Femur (tissue), 1 donor: ENCODE data around the gene GRID2IP.

Source experiments
- DNase-seq: peaks from one replicate; pipeline ENCODE4 v3.0.0-alpha.2; 2017

GRID2IP gene

DNA sequence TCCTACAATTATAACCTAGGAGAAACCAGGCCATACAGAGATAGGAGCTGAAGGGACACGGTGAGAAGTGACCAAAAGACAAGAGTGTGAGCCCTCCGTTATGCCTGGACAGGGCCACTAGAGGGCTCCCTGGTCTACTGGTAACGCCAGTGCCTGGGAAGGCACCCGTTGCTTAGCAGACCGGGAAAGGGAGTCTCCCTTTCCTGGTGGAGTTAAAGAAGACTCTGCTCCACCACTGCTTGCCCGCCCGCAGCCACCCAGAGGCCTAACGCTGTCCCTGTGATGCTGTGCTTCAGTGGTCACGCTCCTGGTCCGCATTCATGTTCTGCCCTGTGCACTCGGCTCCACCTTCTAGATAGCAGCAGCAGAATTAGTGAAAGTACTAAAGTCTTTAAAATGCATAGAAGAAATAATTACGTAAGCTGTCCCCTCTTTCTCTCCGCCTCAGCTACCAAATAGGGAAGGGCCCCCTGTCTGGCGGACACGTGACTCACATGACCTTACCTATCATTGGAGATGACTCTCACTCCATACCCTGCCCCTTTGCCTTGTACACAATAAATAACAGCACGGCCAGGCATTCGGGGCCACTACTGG, 34.8 kb downstream of the GRID2IP start:
- peak; percentile 87 for DNase-seq

DNA sequence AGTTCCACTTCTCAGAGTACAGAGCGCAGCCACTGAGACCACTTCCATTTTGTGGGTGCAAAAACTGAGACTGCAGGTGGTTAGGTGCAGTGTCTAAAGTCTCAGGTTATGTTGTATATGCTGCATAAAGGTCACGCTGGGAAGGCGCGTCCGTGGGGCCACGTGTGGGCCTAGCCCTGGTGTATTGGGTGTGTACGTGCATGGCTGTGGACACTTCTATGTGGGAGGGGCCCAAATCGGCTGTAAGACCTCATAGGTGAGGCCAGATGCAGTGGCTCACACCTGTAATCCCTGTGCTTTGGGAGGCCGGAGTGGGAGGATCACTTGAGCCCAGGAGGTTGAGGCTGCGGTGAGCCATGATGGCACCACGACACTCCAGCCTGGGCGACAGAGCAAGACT, 37.7 kb downstream of the GRID2IP start:
- no peak for DNase-seq

DNA sequence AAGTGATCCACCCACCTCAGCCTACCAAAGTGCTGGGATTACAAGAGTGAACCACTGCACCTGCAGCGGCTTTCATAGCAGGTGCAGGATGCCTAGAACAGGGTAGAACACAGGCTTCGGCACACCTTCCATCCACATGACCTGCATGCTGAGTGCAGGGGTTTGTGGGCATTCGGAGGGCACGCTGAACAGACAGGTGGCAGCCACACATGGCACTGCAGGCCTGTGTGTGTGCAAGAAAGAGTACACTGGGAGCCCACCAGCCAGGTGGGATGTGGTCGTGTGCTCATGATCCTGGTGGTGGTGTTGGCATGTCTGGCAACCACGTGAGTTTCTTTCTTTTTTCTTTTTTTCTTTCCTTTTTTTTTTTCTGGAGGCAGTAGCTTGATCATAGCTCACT, 38.4 kb downstream of the GRID2IP start:
- no peak for DNase-seq

- no peak for DNase-seq
Measured at GRCh38 chr7:6510476-6511133, 40.7 kb downstream of the GRID2IP start.

DNA sequence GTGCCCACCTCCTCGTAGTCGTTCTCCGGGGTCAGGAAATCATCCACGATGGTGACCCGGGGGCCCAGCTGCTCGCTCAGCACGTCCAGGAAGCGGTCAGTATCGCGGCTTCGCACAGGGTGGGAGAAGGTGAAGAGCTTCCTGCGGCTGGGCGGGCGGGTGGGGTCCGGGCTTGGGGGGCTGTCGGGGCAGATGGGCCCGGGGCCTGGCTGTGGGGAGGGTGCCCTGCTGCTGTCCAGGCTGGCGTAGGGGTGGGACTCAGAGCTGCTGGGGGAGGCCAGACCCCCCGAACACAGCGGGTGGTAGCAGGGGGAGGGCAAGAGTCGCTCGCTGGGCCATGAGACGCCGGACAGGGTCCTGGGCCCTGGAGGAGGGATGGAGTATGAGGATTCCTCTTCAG, 42.3 kb downstream of the GRID2IP start:
- DNase-seq = no peak

- DNase-seq = no peak
Measured at GRCh38 chr7:6508539-6508938, 42.7 kb downstream of the GRID2IP start.

DNA sequence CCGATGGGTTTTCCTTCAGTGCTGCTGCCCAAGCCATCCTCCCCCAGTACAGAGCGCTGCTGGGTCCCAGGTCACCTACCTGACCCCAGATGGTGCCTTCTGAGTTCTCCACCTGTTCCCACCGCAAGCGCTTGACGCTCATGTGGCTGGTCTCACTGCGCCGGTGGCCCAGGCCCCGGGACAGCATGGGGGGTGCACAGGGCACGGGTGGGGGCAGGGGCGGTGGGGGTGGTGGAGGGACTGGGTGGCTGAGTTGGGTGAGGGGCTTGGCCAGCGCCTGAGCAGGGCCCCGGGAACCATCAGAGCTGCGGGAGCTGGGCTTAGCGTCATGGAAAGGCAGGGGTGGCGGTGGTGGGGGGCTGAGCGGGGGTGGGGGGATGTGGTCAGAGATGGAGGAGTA, 43.4 kb downstream of the GRID2IP start:
- no peak for DNase-seq

GRCh38 chr7:6505685-6506559, 45.3 kb downstream of the GRID2IP start:
- no peak for DNase-seq

GRCh38 chr7:6504996-6505395, 46.3 kb downstream of the GRID2IP start:
- no peak for DNase-seq

DNA sequence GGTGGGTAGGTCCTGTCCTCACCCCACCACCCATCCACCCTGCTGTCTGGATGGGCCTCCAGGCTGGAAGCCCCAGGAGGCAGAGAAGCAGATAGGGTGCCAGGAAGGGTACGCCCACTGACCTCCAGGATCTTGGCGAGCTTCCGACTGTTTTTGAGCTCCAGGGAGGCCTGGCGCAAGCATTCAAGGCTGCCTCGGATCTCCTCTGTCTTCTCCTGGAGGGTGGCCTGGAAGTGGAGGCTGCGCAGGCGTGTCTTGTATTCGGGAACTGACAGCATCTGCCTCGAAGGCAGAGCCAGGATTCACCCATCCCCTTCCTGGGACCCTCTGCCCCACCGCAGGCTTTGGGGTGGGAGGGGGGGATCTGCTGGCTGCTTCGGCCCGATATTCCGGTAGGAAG, 48.4 kb downstream of the GRID2IP start:
- DNase-seq = no peak

- no peak for DNase-seq
Measured at GRCh38 chr7:6501586-6502564, 49.4 kb downstream of the GRID2IP start.

- no peak for DNase-seq
Measured at GRCh38 chr7:6500691-6501090, 50.6 kb downstream of the GRID2IP start.

DNA sequence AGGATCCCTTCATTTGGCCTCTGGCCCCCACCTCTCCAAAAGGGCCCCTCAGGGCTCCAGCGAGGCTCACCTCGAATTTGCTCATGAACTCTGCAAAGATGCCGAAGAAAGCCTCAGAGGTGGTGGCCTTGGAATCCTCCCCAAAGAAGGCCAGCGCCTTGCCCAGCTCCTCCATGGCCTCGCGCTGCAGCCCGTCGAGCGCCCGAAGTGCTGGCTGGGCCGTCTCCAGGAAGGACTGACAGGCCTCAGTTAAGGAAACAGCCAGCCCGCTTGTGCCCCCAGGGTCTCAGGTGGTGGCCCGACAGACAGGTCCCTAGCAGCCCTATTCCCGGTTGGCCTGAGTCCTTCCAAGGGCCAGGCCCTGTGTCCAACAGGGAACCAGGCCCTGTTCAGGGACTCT, 53.3 kb downstream of the GRID2IP start:
- no peak for DNase-seq

DNA sequence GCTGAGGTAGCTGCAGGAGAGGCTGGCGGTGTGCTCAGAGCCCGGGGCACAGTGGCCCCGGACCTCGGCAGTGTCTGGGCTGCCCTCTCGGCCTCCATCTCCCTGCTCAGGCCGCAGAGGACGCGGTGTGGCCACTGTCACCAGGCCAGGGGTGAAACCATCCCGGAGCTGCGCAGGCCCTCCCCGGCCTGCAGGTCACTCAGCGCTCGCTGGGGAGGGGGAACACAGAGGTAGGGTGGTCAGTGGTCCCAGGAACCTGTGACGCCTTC, 53.7 kb downstream of the GRID2IP start:
- DNase-seq = no peak

DNA sequence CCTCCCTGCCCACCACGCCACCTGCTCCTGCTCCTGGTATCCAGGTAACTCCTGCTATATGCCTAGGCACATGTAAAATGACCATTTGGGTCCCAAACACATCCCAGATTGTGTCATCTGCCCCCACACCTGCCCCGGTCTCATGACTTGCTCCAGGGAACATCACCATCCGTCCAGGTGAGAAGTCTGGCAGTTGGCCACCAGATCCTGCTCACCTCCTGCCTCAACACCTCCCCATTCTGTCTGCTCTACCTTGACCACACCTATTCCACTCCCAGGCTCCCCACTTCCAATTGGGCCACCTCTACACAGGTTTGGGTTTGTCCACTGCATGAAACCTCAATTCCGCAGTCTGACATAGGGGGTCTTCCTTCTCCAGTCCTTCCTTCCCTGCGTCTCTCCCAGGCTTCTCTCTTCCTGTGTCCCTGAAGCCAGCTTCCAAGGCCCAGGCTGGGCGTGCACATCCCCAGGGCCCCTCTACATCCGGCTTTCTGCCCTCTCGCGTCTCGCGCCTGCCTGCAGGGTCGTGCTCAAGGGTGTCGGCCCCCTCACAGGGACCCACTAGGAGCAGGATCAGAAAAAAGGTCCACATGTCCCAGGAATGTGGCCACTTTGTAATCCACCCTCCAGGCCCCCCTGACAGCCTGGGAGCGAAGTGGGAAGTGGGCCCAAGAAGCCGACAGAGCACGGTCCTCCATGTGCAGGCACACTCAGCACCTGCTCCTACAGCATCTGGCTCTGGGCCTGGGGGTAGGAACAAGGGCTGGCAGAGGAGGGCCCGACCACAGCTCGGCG, 54.2 kb downstream of the GRID2IP start:
- DNase-seq = no peak

GRCh38 chr7:6495597-6496262, 55.5 kb downstream of the GRID2IP start:
- no peak for DNase-seq

- no peak for DNase-seq
Measured at GRCh38 chr7:6494365-6494764, 56.9 kb downstream of the GRID2IP start.

DNA sequence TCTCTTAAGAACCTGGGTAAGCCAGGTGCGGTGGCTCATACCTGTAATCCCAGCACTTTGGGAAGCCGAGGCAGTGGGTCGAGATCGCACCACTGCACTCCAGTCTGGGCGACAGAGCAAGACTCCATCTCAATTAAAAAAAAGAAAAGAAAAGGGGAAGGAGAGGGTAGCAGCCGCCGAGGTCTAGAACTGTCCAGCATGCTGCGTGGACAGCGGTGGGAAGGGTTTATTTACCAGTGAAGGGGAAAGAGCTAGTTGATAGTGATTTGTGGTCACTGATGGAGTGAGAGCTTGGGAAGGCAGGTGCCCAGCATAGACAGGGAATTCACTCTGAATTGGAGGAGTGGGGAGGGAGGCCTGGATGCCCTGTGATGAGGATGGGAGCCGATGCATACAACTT, 60.1 kb downstream of the GRID2IP start:
- DNase-seq = no peak

DNA sequence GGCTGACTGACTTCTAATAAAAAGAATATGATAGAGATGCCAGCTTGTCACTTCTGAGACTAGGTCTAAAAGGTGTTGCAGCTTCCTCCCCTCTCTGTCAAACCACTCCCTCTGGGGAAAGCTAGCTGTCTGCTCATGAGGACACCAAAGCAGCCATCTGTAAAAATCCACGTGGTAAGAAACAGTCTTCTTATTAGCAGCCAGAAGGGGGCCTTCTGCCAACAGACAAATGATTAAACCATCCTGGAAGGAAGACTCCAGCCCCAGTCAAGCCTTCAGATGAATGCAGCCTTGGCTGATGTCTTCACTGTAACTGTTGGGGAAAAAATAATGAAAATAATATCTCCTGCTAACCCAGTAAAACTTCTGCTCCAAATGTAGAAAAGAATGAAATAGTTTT, 61.6 kb downstream of the GRID2IP start:
- DNase-seq = no peak

DNA sequence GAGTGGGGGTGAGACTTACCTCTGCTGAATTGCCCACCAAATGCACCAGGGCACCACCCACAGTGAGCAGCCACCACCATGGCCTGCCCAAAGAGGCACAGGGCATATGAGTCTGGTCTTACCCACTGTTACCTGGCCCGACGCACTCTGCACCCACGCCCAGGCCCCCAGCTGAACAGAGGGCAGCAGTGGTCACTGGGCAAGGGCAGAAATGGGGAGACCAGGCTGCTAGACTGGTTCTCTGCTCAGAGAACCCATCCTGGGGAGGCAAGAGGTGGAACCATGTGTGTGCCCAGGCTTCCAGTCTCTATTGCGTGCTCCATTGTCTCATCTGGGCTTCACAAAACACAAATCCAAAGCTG, 64.1 kb downstream of the GRID2IP start:
- DNase-seq = no peak

GRCh38 chr7:6486438-6487183, 64.7 kb downstream of the GRID2IP start:
- DNase-seq = no peak
